Trophoblast cell (in vitro differentiated cells and primary cell): Measurements from ENCODE around the gene C3.
A peak's percentile ranks its signal among the peaks of the same experiment; 100 is the strongest.

Source experiments
- DNase-seq, 2 donors: peaks; one replicate each; pipeline ENCODE4 v3.0.0-alpha.2; 2016
- H2AFZ ChIP-seq: 2 replicates; pipeline ENCODE4 v1.6.1; 2013; ENCODE audit warnings: low read length, moderate library complexity, mild to moderate bottlenecking; ENCODE audit not compliant: insufficient read depth, poor library complexity
- H2AK5ac ChIP-seq: 2 replicates; pipeline ENCODE4 v1.6.1; 2013; ENCODE audit warnings: mild to moderate bottlenecking, low read length
- H2BK120ac ChIP-seq: 2 replicates; pipeline ENCODE4 v1.6.1; 2013; ENCODE audit warnings: low read length, mild to moderate bottlenecking, moderate library complexity; ENCODE audit not compliant: insufficient read depth, poor library complexity
- H2BK12ac ChIP-seq: 2 replicates; pipeline ENCODE4 v1.6.1; 2013; ENCODE audit warnings: mild to moderate bottlenecking, low read length, moderate library complexity
- H2BK5ac ChIP-seq: 2 replicates; pipeline ENCODE4 v1.6.1; 2013; ENCODE audit warnings: low read length, low read depth, moderate library complexity, mild to moderate bottlenecking; ENCODE audit not compliant: poor library complexity
- H3K14ac ChIP-seq: 2 replicates; pipeline ENCODE4 v1.6.1; 2013; ENCODE audit warnings: mild to moderate bottlenecking, low read length
- H3K18ac ChIP-seq: 2 replicates; pipeline ENCODE4 v1.6.1; 2013; ENCODE audit warnings: mild to moderate bottlenecking, low read length
- H3K23ac ChIP-seq: 2 replicates; pipeline ENCODE4 v1.6.1; 2013; ENCODE audit warnings: low read length
- H3K27ac ChIP-seq: 2 replicates; pipeline ENCODE4 v1.5.1; 2013; ENCODE audit warnings: low read depth, mild to moderate bottlenecking, inconsistent platforms, low read length, moderate library complexity
- H3K27me3 ChIP-seq: 2 replicates; pipeline ENCODE4 v1.6.1; 2013; ENCODE audit warnings: inconsistent platforms, mild to moderate bottlenecking, low read length, moderate library complexity; ENCODE audit not compliant: insufficient read depth
- H3K36me3 ChIP-seq, 2 experiments: 1 replicate in 1 of 2; 2 replicates in 1 of 2; pipeline ENCODE4 v1.6.1; 2013; ENCODE audit warnings: low read length in 2 of 2, mild to moderate bottlenecking in 2 of 2, moderate library complexity in 1 of 2; ENCODE audit not compliant: insufficient read depth in 2 of 2, control insufficient read depth in 1 of 2
- H3K4ac ChIP-seq: 2 replicates; pipeline ENCODE4 v1.6.1; 2013; ENCODE audit warnings: low read depth, mild to moderate bottlenecking, low read length, moderate library complexity
- H3K4me1 ChIP-seq, 2 experiments: 1 replicate in 1 of 2; 2 replicates in 1 of 2; pipeline ENCODE4 v1.6.1; 2013; ENCODE audit warnings: low read length in 2 of 2, mild to moderate bottlenecking in 2 of 2, moderate library complexity in 1 of 2; ENCODE audit not compliant: insufficient read depth in 2 of 2, control insufficient read depth in 1 of 2
- H3K4me2 ChIP-seq: 2 replicates; pipeline ENCODE4 v1.6.1; 2013; ENCODE audit warnings: inconsistent platforms, mild to moderate bottlenecking, low read length, moderate library complexity
- H3K4me3 ChIP-seq: 2 replicates; pipeline ENCODE4 v1.5.1; 2013; ENCODE audit warnings: mild to moderate bottlenecking, low read depth, low read length, inconsistent platforms
- H3K79me1 ChIP-seq: one replicate; pipeline ENCODE4 v1.6.1; 2013; ENCODE audit warnings: low read length
- H3K79me2 ChIP-seq: 2 replicates; pipeline ENCODE4 v1.6.1; 2013; ENCODE audit warnings: low read length, mild to moderate bottlenecking; ENCODE audit not compliant: control insufficient read depth, insufficient read depth, poor library complexity
- H3K9ac ChIP-seq: 2 replicates; pipeline ENCODE4 v1.6.1; 2013; ENCODE audit warnings: mild to moderate bottlenecking, low read length
- H3K9me3 ChIP-seq: 2 replicates; pipeline ENCODE4 v1.6.1; 2013; ENCODE audit warnings: low read depth, mild to moderate bottlenecking, control low read depth, inconsistent platforms, low read length; ENCODE audit not compliant: insufficient read depth
- H4K12ac ChIP-seq: 2 replicates; pipeline ENCODE4 v1.6.1; 2013; ENCODE audit warnings: low read depth, mild to moderate bottlenecking, low read length, moderate library complexity
- H4K8ac ChIP-seq: 2 replicates; pipeline ENCODE4 v1.6.1; 2013; ENCODE audit warnings: low read depth, mild to moderate bottlenecking, low read length, moderate library complexity
- H4K91ac ChIP-seq: one replicate; pipeline ENCODE4 v1.6.1; 2013; ENCODE audit warnings: low read depth, mild to moderate bottlenecking, low read length, moderate library complexity
- WGBS: extraction: QIAGEN DNeasy Blood & Tissue Kit; methylation state at CpG from one replicate; pipeline ENCODE4 v1.1.7; 2013; ENCODE audit warnings: missing lambda C conversion rate; ENCODE audit not compliant: insufficient read length, insufficient coverage; ENCODE audit errors: extremely low coverage; 5-methylcytosine and 5-hydroxymethylcytosine counted together

Gene C3

GRCh38 chr19:6682607-6683128 is 37.8 kb downstream of the C3 start:
- no peak overlapping the region for H4K12ac ChIP-seq
- no CpG with 5 or more reads among the region's 3 CpGs for WGBS
- no peak overlapping the region for H3K18ac ChIP-seq
- no peak for DNase-seq
- H2AFZ ChIP-seq, result no peak overlapping the region
- no peaks in the 10 kb centered on the region for H3K27me3 ChIP-seq
- no peaks in the 10 kb centered on the region for H3K79me1 ChIP-seq
- no peak overlapping the region for H4K8ac ChIP-seq
- no peak overlapping the region for H3K14ac ChIP-seq
- H4K91ac ChIP-seq, result no peak overlapping the region
- H2BK120ac ChIP-seq, result no peak overlapping the region
- no peak overlapping the region for H3K4me2 ChIP-seq
- no peak overlapping the region for H2BK5ac ChIP-seq
- no peak overlapping the region for H3K4me3 ChIP-seq
- peaks cover 14% of the 10 kb centered on the region for H3K9me3 ChIP-seq
- H2AK5ac ChIP-seq, result no peak overlapping the region
- H2BK12ac ChIP-seq, result no peak overlapping the region
- H3K27ac ChIP-seq, result no peak overlapping the region
- peaks cover 0 to 2% of the 10 kb centered on the region in 2 experiments for H3K4me1 ChIP-seq
- no peak overlapping the region for H3K23ac ChIP-seq
- no peaks in the 10 kb centered on the region for H3K79me2 ChIP-seq
- no peak overlapping the region for H3K4ac ChIP-seq
- no peaks in the 10 kb centered on the region for H3K36me3 ChIP-seq
- H3K9ac ChIP-seq, result no peak overlapping the region

GRCh38 chr19:6680141-6680540 is 40.3 kb downstream of the C3 start:
- H3K79me1 ChIP-seq, result no peaks in the 10 kb centered on the region
- H3K27ac ChIP-seq, result no peak overlapping the region
- H3K79me2 ChIP-seq, result no peaks in the 10 kb centered on the region
- WGBS, result no CpG with 5 or more reads among the region's 1 CpG
- peaks cover 1 to 5% of the 10 kb centered on the region in 2 experiments for H3K4me1 ChIP-seq
- H2BK120ac ChIP-seq, result no peak overlapping the region
- H2AFZ ChIP-seq, result no peak overlapping the region
- H4K91ac ChIP-seq, result no peak overlapping the region
- H3K4me3 ChIP-seq, result no peak overlapping the region
- H3K23ac ChIP-seq, result no peak overlapping the region
- no peak overlapping the region for H3K14ac ChIP-seq
- H3K9ac ChIP-seq, result no peak overlapping the region
- H3K9me3 ChIP-seq, result peaks cover 17% of the 10 kb centered on the region
- no peak overlapping the region for H2BK12ac ChIP-seq
- no peak overlapping the region for H2AK5ac ChIP-seq
- H4K8ac ChIP-seq, result no peak overlapping the region
- no peak overlapping the region for H3K4me2 ChIP-seq
- no peak overlapping the region for H3K4ac ChIP-seq
- no peaks in the 10 kb centered on the region for H3K36me3 ChIP-seq
- H4K12ac ChIP-seq, result no peak overlapping the region
- no peak for DNase-seq
- H3K27me3 ChIP-seq, result no peaks in the 10 kb centered on the region
- no peak overlapping the region for H3K18ac ChIP-seq
- H2BK5ac ChIP-seq, result no peak overlapping the region

GRCh38 chr19:6679139-6679538 is 41.3 kb downstream of the C3 start:
- Histone ChIP-seq H3K14ac (no peak overlapping the region), H4K8ac (no peak overlapping the region), H2BK12ac (no peak overlapping the region), H3K9ac (no peak overlapping the region), H3K23ac (no peak overlapping the region), H3K27me3 (no peaks in the 10 kb centered on the region), H3K4me3 (no peak overlapping the region), H2AFZ (no peak overlapping the region), H3K79me2 (no peaks in the 10 kb centered on the region), H3K4ac (no peak overlapping the region), H3K79me1 (no peaks in the 10 kb centered on the region), H3K4me2 (no peak overlapping the region), H3K18ac (no peak overlapping the region), H2AK5ac (no peak overlapping the region), H3K27ac (no peak overlapping the region), H2BK120ac (no peak overlapping the region), H3K36me3 (no peaks in the 10 kb centered on the region), H2BK5ac (no peak overlapping the region), H4K91ac (no peak overlapping the region), H4K12ac (no peak overlapping the region), H3K4me1 (peaks cover 7 to 11% of the 10 kb centered on the region in 2 experiments), H3K9me3 (peaks cover 13% of the 10 kb centered on the region)
- DNase-seq, result no peak
- no CpG with 5 or more reads among the region's 8 CpGs for WGBS

- no peak overlapping the region for H4K91ac ChIP-seq
- no peak overlapping the region for H2AFZ ChIP-seq
- H3K4me3 ChIP-seq, result no peak overlapping the region
- no peak overlapping the region for H3K9ac ChIP-seq
- no peak overlapping the region for H3K23ac ChIP-seq
- no peak overlapping the region for H3K27ac ChIP-seq
- H3K27me3 ChIP-seq, result no peaks in the 10 kb centered on the region
- H3K4me2 ChIP-seq, result no peak overlapping the region
- H3K4me1 ChIP-seq, result peaks cover 7 to 11% of the 10 kb centered on the region in 2 experiments
- no peak overlapping the region for H3K18ac ChIP-seq
- peaks cover 13% of the 10 kb centered on the region for H3K9me3 ChIP-seq
- H3K14ac ChIP-seq, result no peak overlapping the region
- no peak overlapping the region for H2BK120ac ChIP-seq
- no peaks in the 10 kb centered on the region for H3K36me3 ChIP-seq
- H3K79me2 ChIP-seq, result no peaks in the 10 kb centered on the region
- H3K4ac ChIP-seq, result no peak overlapping the region
- no peak overlapping the region for H4K8ac ChIP-seq
- no peak overlapping the region for H2BK5ac ChIP-seq
- H3K79me1 ChIP-seq, result no peaks in the 10 kb centered on the region
- no peak overlapping the region for H2AK5ac ChIP-seq
- peak; percentile 23 to 57 for DNase-seq
- H4K12ac ChIP-seq, result no peak overlapping the region
- no peak overlapping the region for H2BK12ac ChIP-seq
- no CpG with 5 or more reads among the region's 4 CpGs for WGBS
Observed at GRCh38 chr19:6678690-6679109, 41.8 kb downstream of the C3 start.
